Mammary epithelial cell (primary cell): ENCODE data around the gene FFAR1.

Source experiments
- EZH2 ChIP-seq: IDR thresholded peaks from 2 replicates; pipeline ENCODE4 v1.6.1; 2012; ENCODE audit warnings: low read length, inconsistent platforms, borderline replicate concordance
- TF ChIP-seq, protein P1 (sequence below), 2 donors: IDR thresholded peaks in 1 of 2; conservative IDR thresholded peaks in 1 of 2; 2 replicates each; pipeline ENCODE4 v1.5.1; 2011 to 2012; ENCODE audit warnings: inconsistent platforms in 2 of 2, low read length in 2 of 2, mild to moderate bottlenecking in 2 of 2, control low read depth in 1 of 2, low read depth in 1 of 2; ENCODE audit not compliant: insufficient read depth in 1 of 2; ENCODE audit errors: extremely low read depth in 1 of 2

- TF ChIP-seq, protein P1, sequence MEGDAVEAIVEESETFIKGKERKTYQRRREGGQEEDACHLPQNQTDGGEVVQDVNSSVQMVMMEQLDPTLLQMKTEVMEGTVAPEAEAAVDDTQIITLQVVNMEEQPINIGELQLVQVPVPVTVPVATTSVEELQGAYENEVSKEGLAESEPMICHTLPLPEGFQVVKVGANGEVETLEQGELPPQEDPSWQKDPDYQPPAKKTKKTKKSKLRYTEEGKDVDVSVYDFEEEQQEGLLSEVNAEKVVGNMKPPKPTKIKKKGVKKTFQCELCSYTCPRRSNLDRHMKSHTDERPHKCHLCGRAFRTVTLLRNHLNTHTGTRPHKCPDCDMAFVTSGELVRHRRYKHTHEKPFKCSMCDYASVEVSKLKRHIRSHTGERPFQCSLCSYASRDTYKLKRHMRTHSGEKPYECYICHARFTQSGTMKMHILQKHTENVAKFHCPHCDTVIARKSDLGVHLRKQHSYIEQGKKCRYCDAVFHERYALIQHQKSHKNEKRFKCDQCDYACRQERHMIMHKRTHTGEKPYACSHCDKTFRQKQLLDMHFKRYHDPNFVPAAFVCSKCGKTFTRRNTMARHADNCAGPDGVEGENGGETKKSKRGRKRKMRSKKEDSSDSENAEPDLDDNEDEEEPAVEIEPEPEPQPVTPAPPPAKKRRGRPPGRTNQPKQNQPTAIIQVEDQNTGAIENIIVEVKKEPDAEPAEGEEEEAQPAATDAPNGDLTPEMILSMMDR (conservative IDR thresholded peaks at IDR 0.05 in 1 of 2, IDR thresholded peaks at IDR 0.05 in 1 of 2; ENCODE audit: extremely low read depth in 1 of 2, insufficient read depth in 1 of 2, low read depth in 1 of 2, low read length in 2 of 2): no peak
- no peak for TF ChIP-seq EZH2
These were observed 16.0 kb upstream of the FFAR1 start for GRCh38 chr19:35331551-35332214.
